ENCODE data around the gene PPM1H. TPM values are rescaled to one million over a fixed set of nuclear protein-coding genes. Genes with fewer than 3 reads are reported as not detected.
A peak's percentile ranks its signal among the peaks of the same experiment; 100 is the strongest.

PPM1H gene

GRCh38 chr12:62599854-62600437 lies 335.0 kb downstream of the PPM1H start:
- WGBS, 2 donors (ENCODE audit: extremely low coverage in 2 of 2, insufficient read length in 2 of 2, insufficient replicate concordance in 1 of 2): no CpG with 5 or more reads among the region's 5 CpGs
- H3K18ac ChIP-seq (ENCODE audit: low read length): no peak overlapping the region
- H3K4ac ChIP-seq (ENCODE audit: low read length): no peak overlapping the region
- H3K9ac ChIP-seq (ENCODE audit: low read depth, low read length, poor library complexity): no peak overlapping the region
- H2AFZ ChIP-seq (ENCODE audit: low read length): no peak overlapping the region
- no peak overlapping the region for H3K14ac ChIP-seq (ENCODE audit: low read length)
- no peak overlapping the region for H2BK12ac ChIP-seq (ENCODE audit: low read length)
- H3K79me1 ChIP-seq (ENCODE audit: low read depth, low read length): peaks cover 2% of the 10 kb centered on the region
- H2BK120ac ChIP-seq (ENCODE audit: low read depth, low read length): no peak overlapping the region
- no peaks in the 10 kb centered on the region for H3K9me3 ChIP-seq (replicated peaks in 1 of 2; ENCODE audit: control insufficient read depth in 2 of 2, insufficient read depth in 1 of 2, low read depth in 1 of 2, low read length in 2 of 2)
- no peak overlapping the region for H3K4me2 ChIP-seq (ENCODE audit: insufficient read depth, low read length, poor library complexity, severe bottlenecking)
- H2AK5ac ChIP-seq (ENCODE audit: low read depth, low read length): no peak overlapping the region
- DNase-seq (ENCODE audit: low spot score): no peak
- H4K91ac ChIP-seq (ENCODE audit: low read depth, low read length, poor library complexity): no peak overlapping the region
- peaks cover 0 to 2% of the 10 kb centered on the region in 2 donors for H3K4me1 ChIP-seq (ENCODE audit: control insufficient read depth in 2 of 2, insufficient read depth in 1 of 2, low read depth in 1 of 2, low read length in 2 of 2)
- H2BK5ac ChIP-seq (ENCODE audit: low read length): no peak overlapping the region
- no peak overlapping the region for H3K23ac ChIP-seq (ENCODE audit: low read depth, low read length, poor library complexity)
- H2BK15ac ChIP-seq (ENCODE audit: low read length): no peak overlapping the region
- no peaks in the 10 kb centered on the region for H3K27me3 ChIP-seq (ENCODE audit: control insufficient read depth in 3 of 3, insufficient read depth in 3 of 3, low read depth in 1 of 3, low read length in 3 of 3)
- H3K27ac ChIP-seq (replicated peaks; ENCODE audit: low read length): no peak overlapping the region
- H4K8ac ChIP-seq (ENCODE audit: low read depth, low read length): no peak overlapping the region
- H3K4me3 ChIP-seq (ENCODE audit: low read length in 2 of 2): no peak overlapping the region
- peaks cover 0 to 2% of the 10 kb centered on the region in 2 donors for H3K36me3 ChIP-seq (replicated peaks in 1 of 2; ENCODE audit: control insufficient read depth in 2 of 2, insufficient read depth in 2 of 2, low read length in 2 of 2)

- peaks cover 2% of the 10 kb centered on the region for H3K79me1 ChIP-seq (ENCODE audit: low read depth, low read length)
- H3K4me2 ChIP-seq (ENCODE audit: insufficient read depth, low read length, poor library complexity, severe bottlenecking): no peak overlapping the region
- H2BK120ac ChIP-seq (ENCODE audit: low read depth, low read length): no peak overlapping the region
- no peak overlapping the region for H3K27ac ChIP-seq (replicated peaks; ENCODE audit: low read length)
- no peak overlapping the region for H3K9ac ChIP-seq (ENCODE audit: low read depth, low read length, poor library complexity)
- H3K14ac ChIP-seq (ENCODE audit: low read length): no peak overlapping the region
- H3K9me3 ChIP-seq (replicated peaks in 1 of 2; ENCODE audit: control insufficient read depth in 2 of 2, insufficient read depth in 1 of 2, low read depth in 1 of 2, low read length in 2 of 2): no peaks in the 10 kb centered on the region
- H2BK15ac ChIP-seq (ENCODE audit: low read length): no peak overlapping the region
- H3K18ac ChIP-seq (ENCODE audit: low read length): no peak overlapping the region
- no peak overlapping the region for H4K91ac ChIP-seq (ENCODE audit: low read depth, low read length, poor library complexity)
- DNase-seq (ENCODE audit: low spot score): no peak
- no peaks in the 10 kb centered on the region for H3K36me3 ChIP-seq (replicated peaks in 1 of 2; ENCODE audit: control insufficient read depth in 2 of 2, insufficient read depth in 2 of 2, low read length in 2 of 2)
- no peak overlapping the region for H2BK12ac ChIP-seq (ENCODE audit: low read length)
- H3K4me1 ChIP-seq (ENCODE audit: control insufficient read depth in 2 of 2, insufficient read depth in 1 of 2, low read depth in 1 of 2, low read length in 2 of 2): peaks cover 0 to 2% of the 10 kb centered on the region in 2 donors
- H3K4ac ChIP-seq (ENCODE audit: low read length): no peak overlapping the region
- no peak overlapping the region for H2AK5ac ChIP-seq (ENCODE audit: low read depth, low read length)
- H4K8ac ChIP-seq (ENCODE audit: low read depth, low read length): no peak overlapping the region
- H2AFZ ChIP-seq (ENCODE audit: low read length): no peak overlapping the region
- no peaks in the 10 kb centered on the region for H3K27me3 ChIP-seq (ENCODE audit: control insufficient read depth in 3 of 3, insufficient read depth in 3 of 3, low read depth in 1 of 3, low read length in 3 of 3)
- H3K4me3 ChIP-seq (ENCODE audit: low read length in 2 of 2): no peak overlapping the region
- no peak overlapping the region for H3K23ac ChIP-seq (ENCODE audit: low read depth, low read length, poor library complexity)
- no CpG with 5 or more reads among the region's 3 CpGs for WGBS, 2 donors (ENCODE audit: extremely low coverage in 2 of 2, insufficient read length in 2 of 2, insufficient replicate concordance in 1 of 2)
- no peak overlapping the region for H2BK5ac ChIP-seq (ENCODE audit: low read length)
Measured at GRCh38 chr12:62598846-62599245, 336.1 kb downstream of the PPM1H start.

- no CpG with 5 or more reads among the region's 3 CpGs for whole genome bisulfite sequencing, 2 donors (ENCODE audit: extremely low coverage in 2 of 2, insufficient read length in 2 of 2, insufficient replicate concordance in 1 of 2)
- DNase-seq (ENCODE audit: low spot score): no peak
- Histone ChIP-seq H3K27me3 (ENCODE audit: control insufficient read depth in 3 of 3, insufficient read depth in 3 of 3, low read depth in 1 of 3, low read length in 3 of 3) (no peaks in the 10 kb centered on the region), H3K18ac (ENCODE audit: low read length) (no peak overlapping the region), H2BK120ac (ENCODE audit: low read depth, low read length) (no peak overlapping the region), H2AK5ac (ENCODE audit: low read depth, low read length) (no peak overlapping the region), H4K8ac (ENCODE audit: low read depth, low read length) (no peak overlapping the region), H3K4me1 (ENCODE audit: control insufficient read depth in 2 of 2, insufficient read depth in 1 of 2, low read depth in 1 of 2, low read length in 2 of 2) (peaks cover 0 to 2% of the 10 kb centered on the region in 2 donors), H3K4me3 (ENCODE audit: low read length in 2 of 2) (no peak overlapping the region), H2AFZ (ENCODE audit: low read length) (no peak overlapping the region), H3K4me2 (ENCODE audit: insufficient read depth, low read length, poor library complexity, severe bottlenecking) (no peak overlapping the region), H2BK15ac (ENCODE audit: low read length) (no peak overlapping the region), H2BK5ac (ENCODE audit: low read length) (no peak overlapping the region), H3K23ac (ENCODE audit: low read depth, low read length, poor library complexity) (no peak overlapping the region), H3K4ac (ENCODE audit: low read length) (no peak overlapping the region), H3K9ac (ENCODE audit: low read depth, low read length, poor library complexity) (no peak overlapping the region), H3K9me3 (replicated peaks in 1 of 2; ENCODE audit: control insufficient read depth in 2 of 2, insufficient read depth in 1 of 2, low read depth in 1 of 2, low read length in 2 of 2) (no peaks in the 10 kb centered on the region), H3K27ac (replicated peaks; ENCODE audit: low read length) (no peak overlapping the region), H3K79me1 (ENCODE audit: low read depth, low read length) (no peaks in the 10 kb centered on the region), H3K36me3 (replicated peaks in 1 of 2; ENCODE audit: control insufficient read depth in 2 of 2, insufficient read depth in 2 of 2, low read length in 2 of 2) (peaks cover 0 to 14% of the 10 kb centered on the region in 2 donors), H3K14ac (ENCODE audit: low read length) (no peak overlapping the region), H4K91ac (ENCODE audit: low read depth, low read length, poor library complexity) (no peak overlapping the region), H2BK12ac (ENCODE audit: low read length) (no peak overlapping the region)
Measured at GRCh38 chr12:62597253-62597652, 337.7 kb downstream of the PPM1H start.

Small RNA genes within 50 kb of the gene (small RNA-seq; reads per million reads assigned to genes)
- 48.9 reads per million, percentile 93 among the genes with 10 or more reads in this experiment for gene MIRLET7I (ENCODE audit: insufficient read depth)
- not detected for gene RF00019 (ENCODE audit: insufficient read depth)
- gene RNU1-83P (ENCODE audit: insufficient read depth): not detected

Measured in neuronal stem cell (in vitro differentiated cells).